Measurements from ENCODE around the gene CDC42SE1. TPM values are rescaled to one million over a fixed set of nuclear protein-coding genes. Genes with fewer than 3 reads are reported as not detected.

The CDC42SE1 gene
- polyA plus RNA-seq, 3 donors: 62.1 to 302 (median 75.7) TPM

DNA sequence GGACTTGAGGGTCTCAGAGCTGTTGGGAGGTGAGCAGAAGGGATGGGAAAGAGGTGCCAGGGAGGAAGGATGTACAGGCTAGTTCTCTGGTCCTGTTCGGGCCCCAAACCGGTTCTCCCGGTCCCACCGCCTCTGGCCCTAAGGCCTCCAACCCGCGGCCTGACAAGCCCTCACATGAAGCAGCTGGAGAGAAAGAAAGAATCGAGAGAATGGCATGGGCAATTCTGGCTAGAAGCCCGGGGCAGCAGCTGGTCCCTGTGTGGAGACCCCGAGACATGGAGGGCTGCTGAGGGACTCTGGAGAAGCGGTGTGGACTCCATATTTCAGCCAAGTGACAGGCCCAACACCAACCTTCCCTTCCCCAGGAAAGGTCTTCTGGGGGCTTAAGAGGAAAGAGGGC, 730 bp downstream of the CDC42SE1 start:
- H3K9me3 Mint-ChIP-seq: no peaks in the 10 kb centered on the region
- H3K36me3 ChIP-seq (replicated peaks in 1 of 2; ENCODE audit: control insufficient read depth in 1 of 2, insufficient read depth in 2 of 2, low read length in 2 of 2): peaks cover 25 to 30% of the 10 kb centered on the region in 2 donors
- DNase-seq: peak in 1 of 3 donors; percentile 22
- H3K4me1 ChIP-seq (ENCODE audit: control insufficient read depth in 1 of 2, insufficient read depth in 2 of 2, low read length in 2 of 2): peaks cover 42 to 50% of the 10 kb centered on the region in 2 donors
- peaks cover 2 to 5% (median 4%) of the 10 kb centered on the region in 3 donors for H3K27me3 Mint-ChIP-seq (ENCODE audit: low read depth in 3 of 3)
- peak overlapping the region; percentile 79 to 99 (median 99) for H3K4me3 ChIP-seq (replicated peaks in 1 of 3; ENCODE audit: low read depth in 2 of 3, low read length in 3 of 3)
- TF ChIP-seq, protein P1, sequence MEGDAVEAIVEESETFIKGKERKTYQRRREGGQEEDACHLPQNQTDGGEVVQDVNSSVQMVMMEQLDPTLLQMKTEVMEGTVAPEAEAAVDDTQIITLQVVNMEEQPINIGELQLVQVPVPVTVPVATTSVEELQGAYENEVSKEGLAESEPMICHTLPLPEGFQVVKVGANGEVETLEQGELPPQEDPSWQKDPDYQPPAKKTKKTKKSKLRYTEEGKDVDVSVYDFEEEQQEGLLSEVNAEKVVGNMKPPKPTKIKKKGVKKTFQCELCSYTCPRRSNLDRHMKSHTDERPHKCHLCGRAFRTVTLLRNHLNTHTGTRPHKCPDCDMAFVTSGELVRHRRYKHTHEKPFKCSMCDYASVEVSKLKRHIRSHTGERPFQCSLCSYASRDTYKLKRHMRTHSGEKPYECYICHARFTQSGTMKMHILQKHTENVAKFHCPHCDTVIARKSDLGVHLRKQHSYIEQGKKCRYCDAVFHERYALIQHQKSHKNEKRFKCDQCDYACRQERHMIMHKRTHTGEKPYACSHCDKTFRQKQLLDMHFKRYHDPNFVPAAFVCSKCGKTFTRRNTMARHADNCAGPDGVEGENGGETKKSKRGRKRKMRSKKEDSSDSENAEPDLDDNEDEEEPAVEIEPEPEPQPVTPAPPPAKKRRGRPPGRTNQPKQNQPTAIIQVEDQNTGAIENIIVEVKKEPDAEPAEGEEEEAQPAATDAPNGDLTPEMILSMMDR (IDR thresholded peaks at IDR 0.05): no peak
- peaks cover 52% of the 10 kb centered on the region for H3K4me1 Mint-ChIP-seq
- H2AFZ ChIP-seq (ENCODE audit: insufficient read depth, low read depth, low read length, poor library complexity, severe bottlenecking): peak overlapping the region; percentile 83
- 0% methylated on average over 7 of the region's 10 CpGs for WGBS (ENCODE audit: insufficient coverage)
- H3K79me2 ChIP-seq (ENCODE audit: insufficient read depth, low read length): peaks cover 63% of the 10 kb centered on the region
- H3K27ac Mint-ChIP-seq: peak overlapping the region; percentile 98 to 100 (median 99)
- H4K20me1 ChIP-seq (ENCODE audit: insufficient read depth, low read length): peaks cover 55% of the 10 kb centered on the region
- peak overlapping the region; percentile 99 for H3K4me3 Mint-ChIP-seq
- H3K4me2 ChIP-seq (replicated peaks; ENCODE audit: extremely low read depth, low read length, poor library complexity, severe bottlenecking): peak overlapping the region; percentile 89
- peak overlapping the region; percentile 93 to 94 for H3K27ac ChIP-seq (ENCODE audit: low read depth in 1 of 2, low read length in 2 of 2)
- peaks cover 41 to 45% of the 10 kb centered on the region in 2 donors for H3K36me3 Mint-ChIP-seq
- no peaks in the 10 kb centered on the region for H3K27me3 ChIP-seq (ENCODE audit: control insufficient read depth in 2 of 2, insufficient read depth in 2 of 2, low read length in 2 of 2)
- no peaks in the 10 kb centered on the region for H3K9me3 ChIP-seq (replicated peaks in 1 of 2; ENCODE audit: control insufficient read depth in 1 of 2, insufficient read depth in 1 of 2, low read length in 2 of 2)
- peak overlapping the region; percentile 97 for H3K9ac ChIP-seq (ENCODE audit: insufficient read depth, low read length, poor library complexity, severe bottlenecking)
- intact Hi-C loops (cut with micrococcal nuclease): loop anchor here in 1 of 2 donors (5.0 kb wide), 2 partner anchors 36 to 51 kb away; partner anchors contain the start of genes MINDY1 and PRUNE1

DNA sequence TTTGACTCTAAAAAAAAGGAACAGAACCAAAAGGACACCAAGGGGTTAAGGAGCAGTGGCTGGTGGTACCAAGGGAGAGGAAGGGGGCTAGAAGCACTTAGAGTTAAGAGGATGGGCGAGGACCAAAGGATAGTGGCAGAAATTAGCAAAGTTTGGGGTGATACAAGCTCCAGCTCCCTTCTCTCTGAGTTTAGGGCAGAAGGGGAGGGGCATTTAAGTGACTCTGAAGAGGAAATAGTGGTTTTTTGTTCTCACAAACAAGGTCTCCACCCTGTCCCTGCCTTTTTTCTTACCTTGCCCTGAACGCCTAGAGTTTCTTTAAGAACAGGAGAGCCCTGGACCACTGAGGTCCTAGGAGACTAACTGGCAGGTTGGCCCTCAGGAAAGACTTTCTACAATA, 3.3 kb downstream of the CDC42SE1 start:
- peaks cover 63 to 70% of the 10 kb centered on the region in 2 donors for H3K36me3 Mint-ChIP-seq
- Histone ChIP-seq H3K79me2 (ENCODE audit: insufficient read depth, low read length) (peaks cover 63% of the 10 kb centered on the region), H3K4me1 (ENCODE audit: control insufficient read depth in 1 of 2, insufficient read depth in 2 of 2, low read length in 2 of 2) (peaks cover 42 to 56% of the 10 kb centered on the region in 2 donors), H4K20me1 (ENCODE audit: insufficient read depth, low read length) (peaks cover 81% of the 10 kb centered on the region), H3K4me3 (replicated peaks in 1 of 3; ENCODE audit: low read depth in 2 of 3, low read length in 3 of 3) (peak overlapping the region; percentile 44 to 99 (median 99)), H2AFZ (ENCODE audit: insufficient read depth, low read depth, low read length, poor library complexity, severe bottlenecking) (no peak overlapping the region), H3K36me3 (replicated peaks in 1 of 2; ENCODE audit: control insufficient read depth in 1 of 2, insufficient read depth in 2 of 2, low read length in 2 of 2) (peaks cover 50 to 55% of the 10 kb centered on the region in 2 donors), H3K27me3 (ENCODE audit: control insufficient read depth in 2 of 2, insufficient read depth in 2 of 2, low read length in 2 of 2) (no peaks in the 10 kb centered on the region), H3K9me3 (replicated peaks in 1 of 2; ENCODE audit: control insufficient read depth in 1 of 2, insufficient read depth in 1 of 2, low read length in 2 of 2) (no peaks in the 10 kb centered on the region), H3K9ac (ENCODE audit: insufficient read depth, low read length, poor library complexity, severe bottlenecking) (peak overlapping the region; percentile 97), H3K27ac (ENCODE audit: low read depth in 1 of 2, low read length in 2 of 2) (peak overlapping the region; percentile 93 to 94), H3K4me2 (replicated peaks; ENCODE audit: extremely low read depth, low read length, poor library complexity, severe bottlenecking) (peak overlapping the region; percentile 89)
- DNase-seq: peak in 2 of 3 donors; percentile 34 to 43
- no peaks in the 10 kb centered on the region for H3K9me3 Mint-ChIP-seq
- 0% methylated on average over 1 of the region's 2 CpGs for WGBS (ENCODE audit: insufficient coverage)
- peaks cover 65% of the 10 kb centered on the region for H3K4me1 Mint-ChIP-seq
- peak overlapping the region; percentile 99 for H3K4me3 Mint-ChIP-seq
- peaks cover 2 to 5% (median 4%) of the 10 kb centered on the region in 3 donors for H3K27me3 Mint-ChIP-seq (ENCODE audit: low read depth in 3 of 3)
- H3K27ac Mint-ChIP-seq: peak overlapping the region; percentile 98 to 100 (median 99)
- TF ChIP-seq, protein P1 (IDR thresholded peaks at IDR 0.05): no peak
- intact Hi-C loops (cut with micrococcal nuclease): loop anchor here in 1 of 2 donors (5.0 kb wide), 2 partner anchors 34 to 49 kb away; partner anchors contain the start of genes MINDY1 and PRUNE1
